Testis (tissue), 2 donors: ENCODE data around the gene DYNLT5.

Source experiments
- CTCF ChIP-seq, 3 experiments: fragments of 450-650 bp in 2 of 3; fragments of 200-600 bp in 1 of 3; sonication (generic) in 1 of 3; IDR thresholded peaks; one replicate each; pipeline ENCODE4 v1.5.1; 2016 to 2019; ENCODE audit warnings: antibody characterized with exemption in 3 of 3, mild to moderate bottlenecking in 2 of 3, moderate library complexity in 1 of 3
- POLR2A ChIP-seq: fragments of 450-650 bp; IDR thresholded peaks from one replicate; pipeline ENCODE4 v1.6.1; 2017; ENCODE audit warnings: antibody characterized with exemption, mild to moderate bottlenecking, moderate library complexity

- TF ChIP-seq POLR2A (no peak), CTCF (IDR thresholded peaks at IDR 0.05) (no peak)
These were observed 26.0 kb downstream of the DYNLT5 start for GRCh38 chr1:66778266-66778665.
